Measurements from ENCODE around the gene C10orf90.

The C10orf90 gene

GRCh38 chr10:126670056-126670894 lies at the start of gene C10orf90:
Gene C10orf90 (minus strand): TSS chr10:126670693. CDS start chr10:126670480, 213 bp downstream.
- no peak for DNase-seq (ENCODE audit: low read depth in 2 of 2)

- DNase-seq (ENCODE audit: low read depth in 2 of 2): no peak
These were observed 45.9 kb upstream of the C10orf90 start for GRCh38 chr10:126716366-126716765.

GRCh38 chr10:126713594-126713993 lies 43.1 kb upstream of the C10orf90 start:
- no peak for DNase-seq (ENCODE audit: low read depth in 2 of 2)

- DNase-seq (ENCODE audit: low read depth in 2 of 2): no peak
These were observed 42.2 kb upstream of the C10orf90 start for GRCh38 chr10:126712681-126713080.

GRCh38 chr10:126705951-126706565 lies 35.6 kb upstream of the C10orf90 start:
- no peak for DNase-seq (ENCODE audit: low read depth in 2 of 2)

GRCh38 chr10:126705131-126705530 lies 34.6 kb upstream of the C10orf90 start:
- no peak for DNase-seq (ENCODE audit: low read depth in 2 of 2)

GRCh38 chr10:126704649-126705048 lies 34.2 kb upstream of the C10orf90 start:
- DNase-seq (ENCODE audit: low read depth in 2 of 2): no peak

- DNase-seq (ENCODE audit: low read depth in 2 of 2): no peak
These were observed 31.7 kb upstream of the C10orf90 start for GRCh38 chr10:126702181-126702580.

GRCh38 chr10:126701526-126701925 lies 31.0 kb upstream of the C10orf90 start:
- DNase-seq (ENCODE audit: low read depth in 2 of 2): no peak

GRCh38 chr10:126696684-126697083 lies 26.2 kb upstream of the C10orf90 start:
- no peak for DNase-seq (ENCODE audit: low read depth in 2 of 2)

GRCh38 chr10:126691456-126691855 lies 21.0 kb upstream of the C10orf90 start:
- no peak for DNase-seq (ENCODE audit: low read depth in 2 of 2)

- no peak for DNase-seq (ENCODE audit: low read depth in 2 of 2)
These were observed 20.0 kb upstream of the C10orf90 start for GRCh38 chr10:126690534-126690933.

- DNase-seq (ENCODE audit: low read depth in 2 of 2): no peak
These were observed 19.0 kb upstream of the C10orf90 start for GRCh38 chr10:126689461-126689994.

GRCh38 chr10:126687121-126687606 lies 16.7 kb upstream of the C10orf90 start:
- DNase-seq (ENCODE audit: low read depth in 2 of 2): no peak

- no peak for DNase-seq (ENCODE audit: low read depth in 2 of 2)
These were observed 16.2 kb upstream of the C10orf90 start for GRCh38 chr10:126686719-126687118.

GRCh38 chr10:126686268-126686667 lies 15.8 kb upstream of the C10orf90 start:
- no peak for DNase-seq (ENCODE audit: low read depth in 2 of 2)

- DNase-seq (ENCODE audit: low read depth in 2 of 2): no peak
These were observed 15.3 kb upstream of the C10orf90 start for GRCh38 chr10:126685756-126686155.

GRCh38 chr10:126684171-126684745 lies 13.8 kb upstream of the C10orf90 start:
- no peak for DNase-seq (ENCODE audit: low read depth in 2 of 2)

GRCh38 chr10:126683466-126683865 lies 13.0 kb upstream of the C10orf90 start:
- DNase-seq (ENCODE audit: low read depth in 2 of 2): no peak

- no peak for DNase-seq (ENCODE audit: low read depth in 2 of 2)
These were observed 5.4 kb upstream of the C10orf90 start for GRCh38 chr10:126675656-126676438.

GRCh38 chr10:126674741-126675515 lies 4.4 kb upstream of the C10orf90 start:
- DNase-seq (ENCODE audit: low read depth in 2 of 2): no peak

All from fibroblast of skin of left quadriceps (primary cell).